ENCODE data around the gene ZNF124.
"Not testable (repeated sequence)": the region's sequence is repeated elsewhere in the genome, so short reads cannot be mapped to it uniquely, and the experiment has no call there.

The ZNF124 gene

DNA sequence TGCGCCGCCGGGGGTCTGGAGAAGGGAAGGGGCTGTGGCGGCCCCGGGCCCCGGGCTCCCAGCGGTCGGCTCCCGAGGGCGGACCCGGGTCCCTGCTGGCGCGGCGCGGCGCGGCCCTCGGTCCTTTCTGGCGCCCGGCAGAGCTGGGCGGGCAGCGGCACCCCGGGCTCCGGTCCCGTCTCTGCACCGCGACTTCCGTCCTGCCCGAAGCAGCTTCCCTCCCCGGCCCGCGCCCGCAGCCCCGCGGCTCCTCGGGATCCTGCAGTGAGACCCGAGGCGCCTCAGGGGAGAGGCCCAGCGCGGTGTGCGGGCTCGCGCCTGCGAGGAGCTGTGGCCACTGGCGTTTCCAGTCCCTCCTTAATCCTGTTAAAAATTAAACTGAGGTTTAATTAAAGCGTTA, 45.2 kb downstream of the ZNF124 start:
- ATAC-seq (ENCODE audit: insufficient read depth, low read depth), result peak; percentile 70
- not testable (repeated sequence) for H3K4me3 ChIP-seq (ENCODE audit: low read depth in 1 of 2, low read length in 2 of 2); H2AFZ ChIP-seq (ENCODE audit: low read depth, low read length)

DNA sequence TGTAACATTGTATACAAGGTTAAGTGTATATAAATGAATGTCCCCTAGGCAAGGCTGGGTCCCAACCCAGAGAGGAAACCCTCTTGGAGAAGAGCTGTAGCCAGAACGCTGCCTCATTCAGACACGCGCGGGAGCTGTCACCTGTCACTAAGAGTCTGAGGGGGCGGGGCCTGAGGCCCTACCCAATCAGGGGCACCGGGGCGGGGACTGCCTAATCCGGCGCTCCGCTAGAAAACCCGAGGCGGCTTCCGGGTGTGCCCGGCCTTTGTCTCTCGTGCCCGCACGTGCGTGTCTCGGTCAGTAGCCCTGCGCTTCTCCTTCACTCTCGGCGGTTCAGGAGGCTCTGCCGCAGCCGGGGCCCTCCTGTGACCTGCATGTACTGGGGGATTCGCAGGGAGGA, 45.7 kb downstream of the ZNF124 start:
- not testable (repeated sequence) for H3K4me2 ChIP-seq (ENCODE audit: insufficient read depth, low read length); H4K20me1 ChIP-seq (ENCODE audit: insufficient read depth, low read length); H3K9ac ChIP-seq (ENCODE audit: low read depth, low read length); DNase-seq; H3K4me1 ChIP-seq (ENCODE audit: insufficient read depth, low read length); H3K27me3 ChIP-seq (ENCODE audit: insufficient read depth, low read length, poor library complexity); H3K4me3 ChIP-seq (ENCODE audit: low read depth in 1 of 2, low read length in 2 of 2); H3K9me3 ChIP-seq (ENCODE audit: insufficient read depth, low read length, severe bottlenecking); H3K27ac ChIP-seq (ENCODE audit: low read length); H2AFZ ChIP-seq (ENCODE audit: low read depth, low read length)
- peaks cover 11% of the 10 kb centered on the region for H3K36me3 ChIP-seq (ENCODE audit: insufficient read depth, low read length)
- peaks cover 20% of the 10 kb centered on the region for H3K79me2 ChIP-seq (ENCODE audit: insufficient read depth, low read length)
- peak; percentile 95 for ATAC-seq (ENCODE audit: insufficient read depth, low read depth)

More for the DNA sequence above, 45.2 kb downstream of the ZNF124 start:
- not testable (repeated sequence) for H3K9me3 ChIP-seq (ENCODE audit: insufficient read depth, low read length, severe bottlenecking); H3K9ac ChIP-seq (ENCODE audit: low read depth, low read length); H4K20me1 ChIP-seq (ENCODE audit: insufficient read depth, low read length); H3K27ac ChIP-seq (ENCODE audit: low read length); DNase-seq; H3K4me1 ChIP-seq (ENCODE audit: insufficient read depth, low read length); H3K4me2 ChIP-seq (ENCODE audit: insufficient read depth, low read length); H3K27me3 ChIP-seq (ENCODE audit: insufficient read depth, low read length, poor library complexity)
- peaks cover 24% of the 10 kb centered on the region for H3K79me2 ChIP-seq (ENCODE audit: insufficient read depth, low read length)
- H3K36me3 ChIP-seq (ENCODE audit: insufficient read depth, low read length), result peaks cover 16% of the 10 kb centered on the region

DNA sequence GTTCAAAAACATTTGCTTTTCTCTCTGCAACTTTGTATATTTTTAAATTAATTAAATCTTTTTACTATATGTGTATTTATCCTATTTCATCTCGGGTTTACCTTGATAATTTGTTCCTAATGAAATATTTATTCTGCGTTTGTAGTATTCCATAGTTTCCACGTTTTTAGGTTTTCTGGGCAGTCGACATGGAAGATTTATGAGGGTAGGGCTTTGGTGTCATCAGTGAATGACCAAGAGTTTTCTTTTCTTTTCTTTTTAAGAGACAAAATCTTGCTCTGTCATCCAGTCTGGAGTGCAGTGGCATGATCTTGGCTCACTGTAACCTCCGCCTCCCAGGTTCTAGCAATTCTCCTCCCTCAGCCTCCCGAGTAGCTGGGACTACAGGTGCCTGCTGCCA, 50.4 kb downstream of the ZNF124 start:
- no peak for ATAC-seq (ENCODE audit: insufficient read depth, low read depth)
- TF ChIP-seq, protein P1, sequence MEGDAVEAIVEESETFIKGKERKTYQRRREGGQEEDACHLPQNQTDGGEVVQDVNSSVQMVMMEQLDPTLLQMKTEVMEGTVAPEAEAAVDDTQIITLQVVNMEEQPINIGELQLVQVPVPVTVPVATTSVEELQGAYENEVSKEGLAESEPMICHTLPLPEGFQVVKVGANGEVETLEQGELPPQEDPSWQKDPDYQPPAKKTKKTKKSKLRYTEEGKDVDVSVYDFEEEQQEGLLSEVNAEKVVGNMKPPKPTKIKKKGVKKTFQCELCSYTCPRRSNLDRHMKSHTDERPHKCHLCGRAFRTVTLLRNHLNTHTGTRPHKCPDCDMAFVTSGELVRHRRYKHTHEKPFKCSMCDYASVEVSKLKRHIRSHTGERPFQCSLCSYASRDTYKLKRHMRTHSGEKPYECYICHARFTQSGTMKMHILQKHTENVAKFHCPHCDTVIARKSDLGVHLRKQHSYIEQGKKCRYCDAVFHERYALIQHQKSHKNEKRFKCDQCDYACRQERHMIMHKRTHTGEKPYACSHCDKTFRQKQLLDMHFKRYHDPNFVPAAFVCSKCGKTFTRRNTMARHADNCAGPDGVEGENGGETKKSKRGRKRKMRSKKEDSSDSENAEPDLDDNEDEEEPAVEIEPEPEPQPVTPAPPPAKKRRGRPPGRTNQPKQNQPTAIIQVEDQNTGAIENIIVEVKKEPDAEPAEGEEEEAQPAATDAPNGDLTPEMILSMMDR (IDR thresholded peaks at IDR 0.05; ENCODE audit: borderline replicate concordance, extremely low read depth, low read length, poor library complexity, severe bottlenecking), result no peak
- TF ChIP-seq EZH2 (IDR thresholded peaks at IDR 0.05; ENCODE audit: borderline replicate concordance, low read depth, low read length, severe bottlenecking), result no peak

DNA sequence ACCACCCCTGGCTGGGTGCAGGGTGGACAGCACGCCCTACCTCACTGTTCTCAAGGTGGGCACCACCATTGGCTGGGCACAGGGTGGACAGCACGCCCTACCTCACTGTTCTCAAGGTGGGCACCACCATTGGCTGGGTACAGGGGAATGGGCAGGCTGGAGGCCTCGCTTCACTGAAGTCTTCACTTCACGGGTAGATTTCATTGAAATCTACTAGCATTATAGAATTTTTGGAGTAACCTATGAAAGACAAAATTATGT, 51.5 kb downstream of the ZNF124 start:
- not testable (repeated sequence) for H3K79me2 ChIP-seq (ENCODE audit: insufficient read depth, low read length); H3K9me3 ChIP-seq (ENCODE audit: insufficient read depth, low read length, severe bottlenecking); H3K27ac ChIP-seq (ENCODE audit: low read length); ATAC-seq (ENCODE audit: insufficient read depth, low read depth); H3K27me3 ChIP-seq (ENCODE audit: insufficient read depth, low read length, poor library complexity); H2AFZ ChIP-seq (ENCODE audit: low read depth, low read length); H3K4me3 ChIP-seq (ENCODE audit: low read depth in 1 of 2, low read length in 2 of 2); H4K20me1 ChIP-seq (ENCODE audit: insufficient read depth, low read length); H3K9ac ChIP-seq (ENCODE audit: low read depth, low read length); H3K36me3 ChIP-seq (ENCODE audit: insufficient read depth, low read length); H3K4me1 ChIP-seq (ENCODE audit: insufficient read depth, low read length); H3K4me2 ChIP-seq (ENCODE audit: insufficient read depth, low read length); DNase-seq

More for the DNA sequence above, 50.4 kb downstream of the ZNF124 start:
- no peaks in the 10 kb centered on the region for H3K27me3 ChIP-seq (ENCODE audit: insufficient read depth, low read length, poor library complexity)
- H3K4me1 ChIP-seq (ENCODE audit: insufficient read depth, low read length), result peaks cover 4% of the 10 kb centered on the region; the same call in 1 of the 2 replicates
- no peak for DNase-seq
- H3K79me2 ChIP-seq (ENCODE audit: insufficient read depth, low read length), result no peaks in the 10 kb centered on the region
- no peak overlapping the region for H3K4me2 ChIP-seq (ENCODE audit: insufficient read depth, low read length)
- no peaks in the 10 kb centered on the region for H4K20me1 ChIP-seq (ENCODE audit: insufficient read depth, low read length)
- no peak overlapping the region for H2AFZ ChIP-seq (ENCODE audit: low read depth, low read length)
- H3K9ac ChIP-seq (ENCODE audit: low read depth, low read length), result no peak overlapping the region
- no peak overlapping the region for H3K4me3 ChIP-seq (ENCODE audit: low read depth in 1 of 2, low read length in 2 of 2)
- H3K27ac ChIP-seq (ENCODE audit: low read length), result no peak overlapping the region
- H3K9me3 ChIP-seq (ENCODE audit: insufficient read depth, low read length, severe bottlenecking), result no peaks in the 10 kb centered on the region
- H3K36me3 ChIP-seq (ENCODE audit: insufficient read depth, low read length), result no peaks in the 10 kb centered on the region

DNA sequence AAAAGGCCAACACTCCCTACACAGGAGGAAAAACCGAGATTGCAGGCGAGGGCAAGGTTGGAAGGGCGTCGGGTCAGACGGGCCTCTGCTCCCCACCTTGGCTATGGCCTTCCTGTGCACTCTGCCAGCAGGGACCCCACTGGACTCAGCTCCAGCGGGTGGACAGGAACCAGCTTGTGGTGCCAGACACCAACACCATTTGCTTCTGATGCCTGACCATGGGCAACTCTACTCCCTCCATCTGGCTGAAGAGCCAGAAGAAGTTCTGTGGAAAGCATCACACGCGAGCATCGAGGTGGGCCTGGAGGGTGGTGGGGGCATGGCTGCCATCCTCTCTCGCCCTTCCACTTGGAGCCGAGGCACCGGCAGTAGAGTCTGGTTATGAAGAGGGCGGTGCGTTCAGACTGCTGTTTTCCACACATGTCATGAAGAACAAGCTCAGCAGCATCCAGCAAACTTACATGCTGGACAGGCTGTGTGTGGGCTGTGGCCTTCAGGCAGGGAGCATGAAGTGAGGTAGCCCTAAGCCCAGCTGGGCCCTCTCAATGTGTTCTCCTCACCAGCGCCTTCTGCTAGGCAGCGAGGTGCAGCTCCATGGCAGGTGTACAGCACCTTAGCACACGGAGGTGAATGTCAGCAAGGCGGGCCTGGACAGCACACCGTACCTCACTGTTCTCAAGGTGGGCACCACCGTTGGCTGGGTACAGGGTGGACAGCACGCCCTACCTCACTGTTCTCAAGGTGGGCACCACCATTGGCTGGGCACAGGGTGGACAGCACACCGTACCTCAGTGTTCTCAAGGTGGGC, 52.0 kb downstream of the ZNF124 start:
- H3K4me3 ChIP-seq (ENCODE audit: low read depth in 1 of 2, low read length in 2 of 2), result no peak overlapping the region
- peak; percentile 11; the same call in 1 of the 3 replicates for ATAC-seq (ENCODE audit: insufficient read depth, low read depth)
- H3K9ac ChIP-seq (ENCODE audit: low read depth, low read length), result no peak overlapping the region
- H3K27me3 ChIP-seq (ENCODE audit: insufficient read depth, low read length, poor library complexity), result no peaks in the 10 kb centered on the region
- no peak for DNase-seq
- no peak overlapping the region for H3K4me2 ChIP-seq (ENCODE audit: insufficient read depth, low read length)
- no peaks in the 10 kb centered on the region for H3K79me2 ChIP-seq (ENCODE audit: insufficient read depth, low read length)
- H2AFZ ChIP-seq (ENCODE audit: low read depth, low read length), result no peak overlapping the region
- TF ChIP-seq, protein P1 (IDR thresholded peaks at IDR 0.05; ENCODE audit: borderline replicate concordance, extremely low read depth, low read length, poor library complexity, severe bottlenecking), result no peak
- no peak for TF ChIP-seq EZH2 (IDR thresholded peaks at IDR 0.05; ENCODE audit: borderline replicate concordance, low read depth, low read length, severe bottlenecking)
- H4K20me1 ChIP-seq (ENCODE audit: insufficient read depth, low read length), result peaks cover 4% of the 10 kb centered on the region; the same call in 1 of the 2 replicates
- no peaks in the 10 kb centered on the region for H3K4me1 ChIP-seq (ENCODE audit: insufficient read depth, low read length)
- no peak overlapping the region for H3K27ac ChIP-seq (ENCODE audit: low read length)
- H3K36me3 ChIP-seq (ENCODE audit: insufficient read depth, low read length), result no peaks in the 10 kb centered on the region
- no peaks in the 10 kb centered on the region for H3K9me3 ChIP-seq (ENCODE audit: insufficient read depth, low read length, severe bottlenecking)

Measured in DND-41 (cell line).